CD4-positive, alpha-beta memory T cell (primary cell): Measurements from ENCODE around the gene SERINC5. TPM values are rescaled to one million over a fixed set of nuclear protein-coding genes. Genes with fewer than 3 reads are reported as not detected.
A peak's percentile ranks its signal among the peaks of the same experiment; 100 is the strongest.
"Not testable (repeated sequence)": the region's sequence is repeated elsewhere in the genome, so short reads cannot be mapped to it uniquely, and the experiment has no call there.

Experiments used
- CTCF ChIA-PET: fragments of 350-600 bp; sonication (Branson Sonifier 250); formaldehyde crosslinking; loops from one replicate; lab custom pipeline; 2021; ENCODE audit warnings: inconsistent platforms; ENCODE audit not compliant: partially characterized antibody; lab: Charles Lee
- POLR2A ChIA-PET: fragments of 350-600 bp; sonication (Branson Sonifier 250); formaldehyde crosslinking; loops from one replicate; lab custom pipeline; 2021; ENCODE audit not compliant: partially characterized antibody; lab: Charles Lee
- DNase-seq, 5 donors: peaks; one replicate each; pipeline versions ENCODE4 v3.0.0 to v3.0.0-alpha.2; 2020 to 2022; ENCODE audit warnings: mixed read lengths in 1 of 5
- H3K27ac ChIP-seq: one replicate; pipeline ENCODE4 v1.7.0; 2013; ENCODE audit warnings: low read depth, low read length
- H3K27me3 ChIP-seq: 2 replicates; pipeline ENCODE4 v1.7.0; 2013; ENCODE audit warnings: mild to moderate bottlenecking, low read length, moderate library complexity; ENCODE audit not compliant: insufficient read depth
- H3K36me3 ChIP-seq: 2 replicates; pipeline ENCODE4 v1.7.0; 2013; ENCODE audit warnings: mild to moderate bottlenecking, low read length, moderate library complexity; ENCODE audit not compliant: insufficient read depth
- H3K4me1 ChIP-seq: 2 replicates; pipeline ENCODE4 v1.7.0; 2013; ENCODE audit warnings: mild to moderate bottlenecking, low read length, moderate library complexity; ENCODE audit not compliant: insufficient read depth
- H3K4me3 ChIP-seq, 2 donors: one replicate each; pipeline ENCODE4 v1.7.0; 2013; ENCODE audit warnings: low read length in 2 of 2, mild to moderate bottlenecking in 1 of 2
- H3K9me3 ChIP-seq, 2 donors: one replicate each; pipeline ENCODE4 v1.7.0; 2013; ENCODE audit warnings: low read length in 2 of 2, control low read depth in 1 of 2; ENCODE audit not compliant: control insufficient read depth in 1 of 2
- H3K27ac Mint-ChIP-seq, 7 donors: one replicate each; pipeline ENCODE4 v1.8.0; 2020 to 2021; ENCODE audit warnings: mixed read lengths in 7 of 7, mild to moderate bottlenecking in 6 of 7, inconsistent platforms in 3 of 7, moderate library complexity in 3 of 7
- H3K27me3 Mint-ChIP-seq, 2 donors: one replicate each; pipeline ENCODE4 v1.8.0; 2020 to 2021; ENCODE audit warnings: mixed read lengths in 2 of 2
- H3K36me3 Mint-ChIP-seq, 2 donors: one replicate each; pipeline ENCODE4 v1.8.0; 2020 to 2021; ENCODE audit warnings: mixed read lengths in 2 of 2, inconsistent platforms in 1 of 2, mild to moderate bottlenecking in 1 of 2
- H3K4me1 Mint-ChIP-seq, 4 donors: one replicate each; pipeline ENCODE4 v1.8.0; 2020 to 2021; ENCODE audit warnings: mixed read lengths in 4 of 4, mild to moderate bottlenecking in 1 of 4
- H3K4me3 Mint-ChIP-seq, 8 donors: one replicate each; pipeline ENCODE4 v1.8.0; 2020 to 2021; ENCODE audit warnings: mixed read lengths in 8 of 8, mild to moderate bottlenecking in 7 of 8, moderate library complexity in 6 of 8, inconsistent platforms in 3 of 8
- H3K9me3 Mint-ChIP-seq, 8 donors: one replicate each; pipeline ENCODE4 v1.8.0; 2020 to 2021; ENCODE audit warnings: mixed read lengths in 8 of 8, mild to moderate bottlenecking in 5 of 8, inconsistent platforms in 3 of 8, moderate library complexity in 1 of 8
- intact Hi-C: fragments of 100-400 bp; cut with micrococcal nuclease; formaldehyde crosslinking; loops from one replicate; pipeline ENCODE4 v1.15.1; 2023
- polyA plus RNA-seq, 2 donors: library from polyadenylated mRNA; unstranded; fragments of 300-500 nt; fragmentation: Illumina TruSeq; gene quantifications; one replicate each; pipeline ENCODE4 v1.2.3, GENCODE V29; 2021
- total RNA-seq, 2 experiments: library from RNA; stranded (reverse); gene quantifications; one replicate each; pipeline ENCODE4 v1.2.3, GENCODE V29; 2021

SERINC5 gene
- total and polyA plus RNA-seq, 4 experiments from 2014 or later = 20.7 to 165 (median 94.0) TPM

DNA sequence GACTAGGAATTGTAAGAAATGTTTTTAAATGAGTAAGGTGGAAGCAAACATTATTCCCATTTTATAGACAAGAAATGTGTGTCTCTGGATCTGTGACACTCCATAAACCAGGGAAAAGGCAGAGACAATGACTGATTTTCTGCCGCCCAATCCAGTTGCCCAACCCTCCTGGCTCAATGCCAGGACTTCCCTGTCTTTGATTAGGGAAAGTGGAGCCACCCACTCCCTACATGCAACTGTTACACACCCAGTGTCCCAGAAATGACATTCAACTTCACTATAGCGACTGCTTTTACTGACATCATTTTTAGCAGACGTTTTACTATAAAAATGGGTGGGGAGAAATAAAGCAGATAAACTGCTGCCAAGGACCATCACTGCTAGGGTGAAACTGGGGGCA, 141.0 kb downstream of the SERINC5 start:
- ChIA-PET POLR2A (interaction anchor here (1.4 kb wide), 1 partner anchor 24 kb away, joined by 3 read pairs; no protein-coding TSS in a partner anchor), CTCF (no interaction called here)
- no peak overlapping the region for H3K4me3 Mint-ChIP-seq
- H3K27me3 Mint-ChIP-seq = no peaks in the 10 kb centered on the region
- Histone ChIP-seq H3K27ac (no peak overlapping the region), H3K27me3 (no peaks in the 10 kb centered on the region), H3K4me3 (no peak overlapping the region), H3K4me1 (peaks cover 31% of the 10 kb centered on the region), H3K36me3 (no peaks in the 10 kb centered on the region), H3K9me3 (peaks cover 2 to 3% of the 10 kb centered on the region in 2 donors)
- intact Hi-C loops = no loop called here
- H3K9me3 Mint-ChIP-seq = peaks cover 0 to 15% (median 6%) of the 10 kb centered on the region in 8 donors
- peak overlapping the region in 5 of 7 donors; percentile 19 to 82 (median 70) for H3K27ac Mint-ChIP-seq
- no peak for DNase-seq
- H3K36me3 Mint-ChIP-seq = peaks cover 45 to 56% of the 10 kb centered on the region in 2 donors
- H3K4me1 Mint-ChIP-seq = peaks cover 39 to 66% (median 54%) of the 10 kb centered on the region in 4 donors

DNA sequence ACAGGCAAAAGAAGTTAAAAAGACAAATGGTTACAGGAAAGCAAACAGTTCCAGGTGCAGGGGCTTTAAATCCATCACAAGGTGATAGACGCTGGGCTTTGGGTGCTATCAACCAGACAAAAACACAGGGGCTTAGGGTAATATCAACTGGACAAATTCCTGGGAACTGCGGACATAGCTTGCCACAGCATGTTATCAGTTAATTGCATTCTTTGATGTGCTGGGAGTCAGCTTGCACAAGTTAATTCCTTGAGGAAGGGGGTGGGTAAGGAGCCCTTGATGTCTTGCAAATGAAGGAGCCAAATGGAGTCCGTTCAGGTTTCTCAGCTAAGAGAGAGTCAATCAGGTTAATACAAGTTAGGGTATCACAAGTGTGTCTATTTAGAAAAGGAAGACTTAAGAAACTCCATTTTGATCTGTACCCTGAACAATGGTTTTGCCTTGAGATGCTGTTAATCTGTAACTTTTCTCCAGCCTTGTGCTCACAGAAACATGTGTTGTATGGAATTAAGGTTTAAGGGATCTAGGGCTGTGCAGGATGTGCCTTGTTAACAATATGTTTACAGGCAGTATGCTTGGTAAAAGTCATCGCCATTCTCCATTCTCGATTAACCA, 144.4 kb downstream of the SERINC5 start:
- peak overlapping the region in 1 of 8 donors; percentile 26 for H3K4me3 Mint-ChIP-seq
- H3K36me3 ChIP-seq, H3K4me3 ChIP-seq, intact Hi-C loops, POLR2A ChIA-PET, H3K27me3 ChIP-seq, DNase-seq, H3K4me1 ChIP-seq, H3K27me3 Mint-ChIP-seq, H3K9me3 ChIP-seq, H3K27ac ChIP-seq: not testable (repeated sequence)
- peaks cover 0 to 16% (median 0%) of the 10 kb centered on the region in 8 donors for H3K9me3 Mint-ChIP-seq
- peak overlapping the region in 5 of 7 donors; percentile 14 to 81 (median 48) for H3K27ac Mint-ChIP-seq
- peaks cover 29 to 55% (median 38%) of the 10 kb centered on the region in 4 donors for H3K4me1 Mint-ChIP-seq
- peaks cover 41 to 43% of the 10 kb centered on the region in 2 donors for H3K36me3 Mint-ChIP-seq
- CTCF ChIA-PET = interaction anchor here (0.7 kb wide), 1 partner anchor 164 kb away, joined by 3 read pairs; no protein-coding TSS in a partner anchor

DNA sequence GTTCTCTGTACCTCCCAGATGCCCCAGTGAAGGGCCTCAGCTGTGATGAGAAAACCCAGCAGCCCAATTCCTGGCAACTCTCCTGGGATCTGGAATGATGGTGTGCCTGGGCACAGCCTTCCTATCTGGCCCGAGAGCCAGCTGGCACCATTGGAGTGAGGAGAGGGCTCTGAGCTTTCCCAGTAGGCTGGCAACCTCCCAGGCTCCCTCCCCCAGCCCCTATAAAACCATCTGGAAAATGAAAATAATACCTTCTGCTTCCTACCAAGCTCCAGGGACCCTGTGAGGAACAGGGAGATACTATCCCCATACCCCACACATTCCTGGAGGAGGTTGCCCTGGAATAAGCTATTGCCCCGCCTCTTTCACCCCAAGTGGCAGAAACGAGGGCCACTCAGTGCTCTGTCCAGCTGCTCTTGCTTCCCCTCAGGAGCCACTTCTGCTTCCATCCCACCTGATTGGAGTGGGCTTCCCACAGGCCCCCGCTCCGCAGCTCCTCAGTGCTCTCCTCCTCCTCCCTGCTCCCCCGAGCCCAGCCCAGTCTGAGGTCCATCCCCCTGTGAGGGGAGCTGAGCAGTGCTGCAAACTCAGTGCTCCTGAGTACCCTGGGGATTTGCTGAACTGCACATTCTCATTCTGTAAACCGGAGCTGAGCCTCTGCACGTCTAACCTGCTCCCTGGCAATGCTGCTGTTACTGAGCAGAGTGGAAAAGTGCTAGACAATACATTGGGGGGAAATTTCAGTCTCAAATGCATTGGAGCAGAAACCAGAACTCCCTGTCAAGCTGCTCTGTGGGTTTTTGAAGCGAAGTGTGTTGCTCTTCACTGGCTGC, 146.0 kb downstream of the SERINC5 start:
- peaks cover 0 to 19% (median 0%) of the 10 kb centered on the region in 8 donors for H3K9me3 Mint-ChIP-seq
- H3K4me3 Mint-ChIP-seq = no peak overlapping the region
- peak overlapping the region in 6 of 7 donors; percentile 57 to 92 (median 79) for H3K27ac Mint-ChIP-seq
- POLR2A ChIA-PET = interaction anchor here (1.0 to 1.8 kb wide), 5 partner anchors 10 to 146 kb away, joined by 3 to 8 read pairs (median 3); partner anchors contain the start of gene SERINC5
- CTCF ChIA-PET = interaction anchor here (0.7 to 1.7 kb wide), 7 partner anchors 9 to 197 kb away, joined by 3 to 7 read pairs (median 5); no protein-coding TSS in a partner anchor
- H3K4me1 Mint-ChIP-seq = peaks cover 26 to 44% (median 28%) of the 10 kb centered on the region in 4 donors
- DNase-seq = no peak
- Histone ChIP-seq H3K4me3 (no peak overlapping the region), H3K36me3 (no peaks in the 10 kb centered on the region), H3K9me3 (no peaks in the 10 kb centered on the region), H3K4me1 (no peaks in the 10 kb centered on the region), H3K27me3 (no peaks in the 10 kb centered on the region), H3K27ac (no peak overlapping the region)
- peaks cover 30 to 32% of the 10 kb centered on the region in 2 donors for H3K36me3 Mint-ChIP-seq
- no peaks in the 10 kb centered on the region for H3K27me3 Mint-ChIP-seq
- intact Hi-C loops = no loop called here

DNA sequence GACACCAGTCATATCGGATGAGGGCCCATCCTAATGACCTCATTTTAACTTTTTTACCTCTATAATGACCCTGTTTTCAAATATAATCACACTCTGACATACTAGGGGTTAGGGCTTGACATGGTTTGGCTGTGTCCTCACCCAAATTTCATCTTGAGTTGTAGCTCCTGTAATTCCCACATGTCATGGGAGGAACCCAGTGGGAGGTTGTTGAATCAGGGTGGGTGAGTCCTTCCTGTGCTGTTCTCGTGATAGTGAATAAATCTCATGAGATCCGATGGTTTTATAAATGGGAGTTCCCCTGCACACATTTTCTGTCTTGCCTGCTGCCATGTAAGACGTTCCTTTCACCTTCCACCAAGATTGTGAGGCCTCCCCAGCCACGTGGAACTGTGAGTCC, 148.9 kb downstream of the SERINC5 start:
- CTCF ChIA-PET = interaction anchor here (0.6 to 2.8 kb wide), 3 partner anchors 19 to 223 kb away, joined by 3 to 11 read pairs (median 5); no protein-coding TSS in a partner anchor
- Mint-ChIP-seq H3K27me3 (no peaks in the 10 kb centered on the region), H3K9me3 (peaks cover 0 to 10% (median 0%) of the 10 kb centered on the region in 8 donors), H3K36me3 (peaks cover 15 to 17% of the 10 kb centered on the region in 2 donors), H3K27ac (peak overlapping the region in 3 of 7 donors; percentile 54 to 92 (median 85)), H3K4me3 (peak overlapping the region in 2 of 8 donors; percentile 12 to 22), H3K4me1 (peaks cover 16 to 46% (median 22%) of the 10 kb centered on the region in 4 donors)
- no peaks in the 10 kb centered on the region for H3K36me3 ChIP-seq
- no peaks in the 10 kb centered on the region for H3K27me3 ChIP-seq
- no peak overlapping the region for H3K27ac ChIP-seq
- intact Hi-C loops = no loop called here
- POLR2A ChIA-PET = interaction anchor here (0.8 to 1.8 kb wide), 5 partner anchors 10 to 168 kb away, joined by 3 to 6 read pairs (median 3); partner anchors contain the start of gene SERINC5
- H3K4me3 ChIP-seq = no peak overlapping the region
- no peaks in the 10 kb centered on the region for H3K4me1 ChIP-seq
- no peak for DNase-seq
- no peaks in the 10 kb centered on the region for H3K9me3 ChIP-seq

DNA sequence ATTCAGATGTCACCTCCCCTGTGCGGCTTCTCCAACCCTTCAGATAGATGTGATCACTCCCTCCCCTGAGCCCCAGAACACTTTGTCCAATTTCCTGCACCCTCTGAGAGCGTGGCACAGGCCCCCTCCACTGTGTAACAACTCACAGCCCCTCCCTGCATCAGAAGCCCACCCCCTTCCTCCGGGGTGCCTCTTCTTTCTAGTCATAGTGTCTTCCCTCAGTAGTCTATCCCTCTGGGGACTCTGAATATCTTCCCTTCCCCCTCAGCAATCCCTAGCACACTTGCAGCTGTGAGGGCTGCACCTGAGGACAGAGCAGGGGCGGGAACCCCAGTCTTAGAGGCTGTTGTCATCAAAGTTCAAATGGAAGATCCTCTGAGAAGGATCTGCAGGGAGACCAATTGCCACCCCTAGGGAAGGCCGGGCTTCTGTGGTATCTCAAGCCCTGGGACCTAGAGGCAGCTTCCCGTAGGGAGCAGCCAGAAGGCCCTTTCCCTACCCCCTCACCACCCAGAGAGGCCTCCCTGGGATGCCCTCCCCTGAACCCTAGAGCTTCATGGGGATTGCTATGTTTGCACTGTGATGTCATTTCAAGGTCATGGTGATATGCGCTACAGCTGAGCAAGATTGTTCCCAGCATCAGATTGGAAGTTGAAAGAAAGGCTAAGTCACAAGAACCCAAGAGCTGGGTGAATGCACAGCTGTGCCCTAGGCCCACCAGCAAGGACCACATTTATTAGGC, 150.0 kb downstream of the SERINC5 start:
- DNase-seq = no peak
- Histone ChIP-seq H3K9me3 (no peaks in the 10 kb centered on the region), H3K4me3 (no peak overlapping the region), H3K36me3 (no peaks in the 10 kb centered on the region), H3K27me3 (no peaks in the 10 kb centered on the region), H3K4me1 (no peaks in the 10 kb centered on the region), H3K27ac (no peak overlapping the region)
- peaks cover 0 to 10% (median 0%) of the 10 kb centered on the region in 8 donors for H3K9me3 Mint-ChIP-seq
- no peaks in the 10 kb centered on the region for H3K27me3 Mint-ChIP-seq
- H3K4me1 Mint-ChIP-seq = peaks cover 15 to 42% (median 20%) of the 10 kb centered on the region in 4 donors
- H3K27ac Mint-ChIP-seq = peak overlapping the region in 3 of 7 donors; percentile 13 to 85 (median 49)
- H3K36me3 Mint-ChIP-seq = peaks cover 10 to 16% of the 10 kb centered on the region in 2 donors
- CTCF ChIA-PET = interaction anchor here (0.6 to 2.8 kb wide), 4 partner anchors 20 to 224 kb away, joined by 3 to 11 read pairs (median 4); no protein-coding TSS in a partner anchor
- POLR2A ChIA-PET = interaction anchor here (1.1 to 1.8 kb wide), 4 partner anchors 14 to 169 kb away, joined by 3 to 6 read pairs (median 4); partner anchors contain the start of gene SERINC5
- H3K4me3 Mint-ChIP-seq = no peak overlapping the region
- intact Hi-C loops = no loop called here

DNA sequence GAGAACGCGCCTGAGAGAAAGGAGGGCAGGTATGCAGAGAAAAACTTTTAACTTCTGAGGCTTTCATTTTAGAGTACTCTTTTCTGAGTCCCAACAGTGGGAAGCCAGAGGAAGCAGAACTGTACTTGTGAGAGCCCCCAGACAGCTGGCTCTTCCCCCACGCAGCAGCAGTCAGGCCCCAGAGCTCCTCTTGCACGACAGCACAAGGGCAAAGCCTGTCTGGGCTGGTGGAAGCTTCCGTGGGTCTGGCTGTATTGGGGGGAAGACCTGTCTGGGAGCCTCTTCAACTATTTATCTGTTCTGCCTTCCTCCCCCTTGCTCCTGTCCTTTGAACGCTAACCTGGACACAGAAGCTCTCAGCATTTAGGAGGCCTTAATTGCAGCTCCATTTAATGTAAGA, 152.5 kb downstream of the SERINC5 start:
- DNase-seq = no peak
- Histone ChIP-seq H3K36me3 (no peaks in the 10 kb centered on the region), H3K27ac (no peak overlapping the region), H3K9me3 (no peaks in the 10 kb centered on the region), H3K4me3 (no peak overlapping the region), H3K4me1 (no peaks in the 10 kb centered on the region), H3K27me3 (no peaks in the 10 kb centered on the region)
- Mint-ChIP-seq H3K4me3 (no peak overlapping the region), H3K27me3 (no peaks in the 10 kb centered on the region), H3K36me3 (peaks cover 10 to 23% of the 10 kb centered on the region in 2 donors), H3K27ac (peak overlapping the region in 3 of 7 donors; percentile 23 to 75 (median 51)), H3K4me1 (peaks cover 11 to 27% (median 18%) of the 10 kb centered on the region in 4 donors), H3K9me3 (peaks cover 0 to 7% (median 0%) of the 10 kb centered on the region in 8 donors)
- ChIA-PET POLR2A (interaction anchor here (0.6 kb wide), 1 partner anchor 625 kb away, joined by 3 read pairs; no protein-coding TSS in a partner anchor), CTCF (interaction anchor here (1.0 to 1.8 kb wide), 5 partner anchors 11 to 172 kb away, joined by 3 to 9 read pairs (median 4); no protein-coding TSS in a partner anchor)
- intact Hi-C loops = no loop called here
